M059J (cell line): ENCODE measurements around the gene PCIF1. TPM values are rescaled to one million over a fixed set of nuclear protein-coding genes. Genes with fewer than 3 reads are reported as not detected.
"Not testable (repeated sequence)": the region's sequence is repeated elsewhere in the genome, so short reads cannot be mapped to it uniquely, and the experiment has no call there.

Experiments used
- DNase-seq: peaks from one replicate; pipeline ENCODE4 v3.0.0-alpha.2; 2012; ENCODE audit warnings: low read depth
- total RNA-seq: library from RNA; depleted of rRNA; stranded (reverse); fragments of >200 nt; shearing (Covaris generic); gene quantifications from 2 replicates; pipeline ENCODE4 v1.2.3, GENCODE V29; 2014; rRNA removed

PCIF1 gene
- total RNA-seq, result 11.1 and 14.5 TPM in 2 replicates

- peak; percentile 98 for DNase-seq
These were observed at the start of gene PCIF1 for GRCh38 chr20:45934586-45935415. Gene PCIF1, plus strand, starts transcription at chr20:45934683. Its CDS starts 4,317 bp downstream, at chr20:45939000.

DNA sequence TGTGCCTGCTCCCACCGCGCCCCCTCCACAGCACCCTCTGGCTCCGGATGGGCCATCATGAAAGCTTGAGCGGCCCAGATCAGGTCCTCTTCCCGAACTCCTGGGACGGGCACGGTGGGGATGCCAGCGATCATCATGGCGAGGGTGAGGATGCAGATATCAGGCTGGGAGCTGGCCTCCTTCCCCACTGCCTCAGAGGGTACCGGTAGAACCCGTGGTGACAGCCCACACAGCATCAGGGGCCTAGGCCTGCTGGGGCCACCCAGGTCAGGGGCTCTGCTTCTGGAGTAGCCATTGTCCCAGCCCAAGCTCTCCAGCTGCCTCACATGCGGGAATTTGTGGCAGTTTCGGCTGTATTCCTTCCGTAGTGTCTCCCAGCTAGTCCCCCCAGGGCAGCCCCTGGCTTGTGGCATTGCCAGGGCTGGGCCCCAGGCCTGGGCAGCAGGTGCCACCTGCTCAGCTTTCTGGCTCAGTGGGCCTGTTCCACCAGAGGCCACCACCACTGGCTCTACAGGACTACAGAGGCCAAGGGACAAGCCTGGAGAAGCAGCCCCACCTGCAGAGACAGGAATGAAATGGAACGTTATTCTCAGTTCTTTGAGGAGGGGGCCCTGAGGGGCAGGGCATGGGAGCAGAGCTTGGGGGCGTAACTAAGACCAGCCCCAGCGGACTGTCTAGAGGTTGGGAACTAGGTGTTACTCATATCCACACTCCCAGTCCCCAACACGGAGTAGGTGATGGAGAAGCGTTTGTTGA is 47.7 kb upstream of the PCIF1 start:
- DNase-seq, result no peak

- no peak for DNase-seq
These were observed 47.2 kb upstream of the PCIF1 start, which contains the start of gene SPATA25 for GRCh38 chr20:45887346-45887715. Gene SPATA25, minus strand, starts transcription at chr20:45887622. Its CDS starts 32 bp downstream, at chr20:45887590.

- no peak for DNase-seq
These were observed 45.8 kb upstream of the PCIF1 start for GRCh38 chr20:45888681-45889080.

DNA sequence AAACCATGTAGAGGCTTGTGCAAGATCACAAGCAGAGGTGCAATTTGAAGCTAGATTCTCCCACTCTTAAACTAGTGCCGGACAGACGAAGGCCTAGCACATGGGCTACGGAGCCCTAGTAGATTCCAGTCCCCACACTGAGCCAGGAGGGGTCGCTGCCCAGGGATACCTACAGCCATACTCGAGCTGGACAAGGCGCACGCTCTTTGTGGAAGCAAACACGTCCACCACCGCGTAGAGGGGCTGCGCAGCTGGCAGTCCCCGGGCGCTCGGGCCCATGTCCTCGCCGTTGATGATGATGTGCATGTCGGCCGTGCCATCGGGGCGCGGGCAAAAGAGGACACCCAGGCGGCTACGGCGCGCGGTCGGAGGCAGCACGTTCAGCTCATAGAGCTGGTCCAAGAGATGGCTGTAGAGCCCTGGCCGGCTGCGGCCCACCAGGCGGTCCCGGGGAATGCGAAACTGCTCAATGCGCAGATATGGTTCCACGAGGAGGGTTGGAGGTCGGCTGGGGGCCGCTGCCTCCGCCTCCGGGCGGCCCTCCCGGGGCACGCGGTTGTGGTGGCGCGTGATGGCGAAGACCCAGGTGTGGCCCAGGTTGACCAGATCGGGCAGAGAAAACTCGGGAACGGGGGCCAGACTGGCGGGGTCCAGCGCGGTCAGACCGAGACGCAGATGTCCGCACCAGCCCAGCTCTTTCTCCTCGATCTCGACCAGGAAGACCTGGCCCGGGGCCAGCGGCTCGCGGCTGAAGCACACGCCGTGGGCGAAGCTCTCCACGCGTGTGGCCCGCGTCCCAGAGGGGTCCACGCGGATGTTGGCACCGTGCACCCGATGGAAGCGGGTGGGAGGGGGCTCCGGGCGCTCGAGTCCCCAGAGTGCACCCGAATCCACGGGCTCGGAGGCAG is 44.2 kb upstream of the PCIF1 start:
- peak; percentile 53 for DNase-seq

DNA sequence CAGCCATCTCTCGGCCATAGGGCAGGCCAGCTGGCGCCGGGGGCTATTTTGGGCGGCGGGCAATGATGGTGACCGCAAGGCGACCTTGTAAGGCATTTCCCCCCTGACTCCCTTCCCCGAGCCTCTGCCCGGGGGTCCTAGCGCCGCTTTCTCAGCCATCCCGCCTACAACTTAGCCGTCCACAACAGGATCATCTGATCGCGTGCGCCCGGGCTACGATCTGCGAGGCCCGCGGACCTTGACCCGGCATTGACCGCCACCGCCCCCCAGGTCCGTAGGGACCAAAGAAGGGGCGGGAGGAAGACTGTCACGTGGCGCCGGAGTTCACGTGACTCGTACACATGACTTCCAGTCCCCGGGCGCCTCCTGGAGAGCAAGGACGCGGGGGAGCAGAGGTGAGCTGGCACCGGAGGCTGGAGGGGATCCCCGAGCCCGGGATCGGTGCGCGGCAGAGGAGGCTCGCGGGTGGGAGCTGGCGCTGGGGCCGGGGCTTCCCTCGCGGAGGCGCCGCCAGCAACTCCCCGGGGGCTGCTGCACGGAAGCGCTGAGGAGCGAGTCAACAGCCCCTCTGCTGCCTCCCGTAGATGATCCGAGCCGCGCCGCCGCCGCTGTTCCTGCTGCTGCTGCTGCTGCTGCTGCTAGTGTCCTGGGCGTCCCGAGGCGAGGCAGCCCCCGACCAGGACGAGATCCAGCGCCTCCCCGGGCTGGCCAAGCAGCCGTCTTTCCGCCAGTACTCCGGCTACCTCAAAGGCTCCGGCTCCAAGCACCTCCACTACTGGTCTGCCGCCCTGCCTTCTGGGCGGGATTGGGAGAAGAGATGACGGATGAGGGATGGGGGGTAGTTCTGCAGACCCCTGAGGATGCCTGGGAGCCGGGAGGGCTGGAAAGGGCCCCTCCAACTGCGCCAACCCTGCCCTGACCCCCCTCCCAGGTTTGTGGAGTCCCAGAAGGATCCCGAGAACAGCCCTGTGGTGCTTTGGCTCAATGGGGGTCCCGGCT is 43.2 kb upstream of the PCIF1 start, which contains the start of the genes CTSA and NEURL2:
CTSA (plus strand) TSS at position 351 of the 999 bp plus-strand sequence; CDS start at position 585, 234 bp downstream.
NEURL2 (minus strand) TSS at position 224 of the 999 bp plus-strand sequence; CDS start at position 7, 217 bp downstream.
- peak; percentile 96 for DNase-seq

DNA sequence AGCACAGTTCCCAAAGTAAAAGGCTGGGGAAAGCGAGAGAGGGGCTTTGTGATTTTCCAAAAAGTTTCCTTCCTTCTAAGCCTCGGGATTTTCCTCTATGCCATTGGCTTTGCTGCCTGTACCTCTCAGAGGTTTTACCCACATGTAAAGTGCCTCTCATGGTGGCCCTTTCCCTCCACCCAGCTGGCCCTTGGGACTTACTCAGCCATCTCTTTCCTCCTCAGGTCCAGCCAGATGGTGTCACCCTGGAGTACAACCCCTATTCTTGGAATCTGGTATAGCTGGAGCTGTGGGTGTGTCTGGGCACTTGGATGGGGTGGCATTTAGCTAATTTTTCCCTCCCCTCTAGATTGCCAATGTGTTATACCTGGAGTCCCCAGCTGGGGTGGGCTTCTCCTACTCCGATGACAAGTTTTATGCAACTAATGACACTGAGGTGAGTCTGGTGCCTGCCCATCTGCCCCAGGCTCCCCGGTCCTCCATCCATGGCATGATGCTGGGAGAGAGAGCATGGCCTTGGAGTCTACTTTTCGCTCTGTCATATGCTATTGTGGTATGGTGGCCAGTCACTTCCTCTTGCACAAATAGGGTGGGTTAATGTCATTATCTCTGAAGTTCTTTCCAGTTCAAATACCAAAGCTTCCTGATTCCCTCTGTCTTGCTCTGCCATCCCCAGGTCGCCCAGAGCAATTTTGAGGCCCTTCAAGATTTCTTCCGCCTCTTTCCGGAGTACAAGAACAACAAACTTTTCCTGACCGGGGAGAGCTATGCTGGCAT is 42.2 kb upstream of the PCIF1 start:
- DNase-seq, result peak; percentile 64

DNA sequence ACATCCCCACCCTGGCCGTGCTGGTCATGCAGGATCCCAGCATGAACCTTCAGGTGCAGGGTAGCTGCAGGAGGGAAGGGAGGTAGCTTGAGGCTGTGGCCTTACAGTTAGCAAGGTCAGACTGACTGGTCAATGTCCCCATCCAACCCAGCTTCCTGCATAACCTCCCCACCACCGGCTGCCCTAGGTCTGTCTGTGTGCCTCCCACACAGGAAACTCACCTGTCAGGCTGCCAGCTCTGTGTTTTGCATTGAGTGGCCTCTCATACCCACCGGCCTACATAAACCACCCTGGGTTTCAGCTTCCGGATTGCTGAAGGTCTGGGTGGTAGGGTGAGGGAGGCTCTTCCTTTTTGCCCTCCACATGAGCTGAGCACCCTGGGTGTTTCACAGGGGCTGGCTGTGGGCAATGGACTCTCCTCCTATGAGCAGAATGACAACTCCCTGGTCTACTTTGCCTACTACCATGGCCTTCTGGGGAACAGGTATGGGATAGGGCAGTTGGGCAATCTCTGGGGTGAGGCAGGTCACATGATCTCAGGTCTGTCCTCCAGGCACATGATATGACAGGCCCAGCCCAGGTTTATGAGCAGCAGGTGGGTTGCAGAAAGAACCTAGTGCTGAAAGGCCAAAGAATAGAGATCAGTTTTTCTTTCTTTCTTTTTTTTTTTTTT is 41.5 kb upstream of the PCIF1 start:
- DNase-seq, result no peak

- peak; percentile 35 for DNase-seq
These were observed 40.7 kb upstream of the PCIF1 start for GRCh38 chr20:45893831-45894230.

DNA sequence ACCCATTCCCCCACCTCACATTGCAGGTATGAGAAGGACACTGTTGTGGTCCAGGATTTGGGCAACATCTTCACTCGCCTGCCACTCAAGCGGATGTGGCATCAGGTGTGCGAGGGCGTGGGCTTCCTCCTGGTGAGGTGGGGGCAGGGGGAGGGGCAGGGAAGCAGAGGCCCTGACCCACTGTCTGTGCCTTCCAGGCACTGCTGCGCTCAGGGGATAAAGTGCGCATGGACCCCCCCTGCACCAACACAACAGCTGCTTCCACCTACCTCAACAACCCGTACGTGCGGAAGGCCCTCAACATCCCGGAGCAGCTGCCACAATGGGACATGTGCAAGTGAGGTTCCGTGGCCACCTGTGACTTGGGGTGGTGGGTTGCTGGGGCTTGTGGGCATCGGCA is 39.7 kb upstream of the PCIF1 start:
- no peak for DNase-seq

GRCh38 chr20:45896641-45897161 is 37.8 kb upstream of the PCIF1 start:
- DNase-seq, result no peak

GRCh38 chr20:45897289-45897688 is 37.2 kb upstream of the PCIF1 start:
- DNase-seq, result no peak

- no peak for DNase-seq
These were observed 36.8 kb upstream of the PCIF1 start for GRCh38 chr20:45897692-45898091.

- no peak for DNase-seq
These were observed 36.2 kb upstream of the PCIF1 start for GRCh38 chr20:45898285-45898684.

DNA sequence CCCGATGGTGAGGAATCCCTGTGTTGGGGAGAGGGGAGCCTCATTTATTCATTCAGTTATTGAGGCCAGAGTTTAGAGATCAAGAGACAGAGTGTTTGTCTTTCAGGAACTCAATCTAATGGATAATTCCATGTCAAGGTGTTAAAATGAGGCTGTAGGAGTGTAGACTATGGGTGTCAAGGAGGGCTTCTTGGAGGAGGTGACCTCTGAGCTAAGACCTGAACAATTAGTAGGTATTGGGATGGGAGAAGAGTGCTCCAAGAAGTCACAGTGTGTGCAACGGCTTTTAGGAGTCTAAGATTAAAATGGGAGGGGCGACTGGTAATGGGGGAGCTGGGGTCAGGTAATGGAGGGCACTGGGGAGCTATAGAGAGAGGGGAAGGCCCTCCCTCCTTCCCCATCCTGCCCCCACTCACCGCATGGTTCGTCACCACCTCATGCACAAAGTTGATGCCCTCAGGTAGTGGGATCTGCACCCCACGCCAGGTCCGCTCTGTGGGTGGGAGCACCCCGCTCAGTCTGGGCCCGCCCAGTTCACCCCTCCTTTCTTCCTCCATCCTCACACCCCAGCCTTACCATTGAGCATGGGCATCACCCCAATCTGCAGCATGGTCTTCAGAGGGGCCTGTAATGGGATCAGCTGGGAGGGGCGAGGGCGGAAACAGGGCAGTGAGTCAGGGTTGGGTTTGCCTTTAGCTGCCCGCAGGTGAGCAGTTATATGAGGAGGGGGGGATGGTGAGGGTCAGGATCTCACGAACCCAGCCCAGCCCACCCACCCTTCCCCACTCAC is 35.2 kb upstream of the PCIF1 start:
- DNase-seq, result no peak

- DNase-seq, result not testable (repeated sequence)
These were observed 33.2 kb upstream of the PCIF1 start for GRCh38 chr20:45901332-45901731.

GRCh38 chr20:45902199-45902701 is 32.2 kb upstream of the PCIF1 start:
- no peak for DNase-seq
